Stimulated activated CD4-positive, alpha-beta T cell treated with anti-CD3 and anti-CD28 coated beads, Interleukin-4, amount 100 ng/mL, for 48 hours (primary cell): ENCODE results near the gene MTM1.

Experiments used
- DNase-seq, 2 donors: peaks; one replicate each; pipeline ENCODE4 v3.0.0-alpha.2; 2020; ENCODE audit warnings: low read depth in 2 of 2

MTM1 gene

GRCh38 chrX:150568320-150569154 lies at the start of gene MTM1:
Gene MTM1 (plus strand): TSS chrX:150568621. CDS start chrX:150592615, 23,994 bp downstream.
- DNase-seq: peak; percentile 79 to 87

- no peak for DNase-seq
Observed at GRCh38 chrX:150522494-150522893, 45.9 kb upstream of the MTM1 start.

GRCh38 chrX:150525061-150525919 lies 43.1 kb upstream of the MTM1 start:
- no peak for DNase-seq

- DNase-seq: no peak
Observed at GRCh38 chrX:150526692-150527091, 41.7 kb upstream of the MTM1 start.

- no peak for DNase-seq
Observed at GRCh38 chrX:150527108-150527507, 41.3 kb upstream of the MTM1 start.

GRCh38 chrX:150529587-150529986 lies 38.8 kb upstream of the MTM1 start:
- DNase-seq: no peak

- no peak for DNase-seq
Observed at GRCh38 chrX:150530821-150531220, 37.6 kb upstream of the MTM1 start.

- no peak for DNase-seq
Observed at GRCh38 chrX:150531467-150531866, 37.0 kb upstream of the MTM1 start.

GRCh38 chrX:150533863-150534262 lies 34.6 kb upstream of the MTM1 start:
- no peak for DNase-seq

GRCh38 chrX:150536455-150537116 lies 31.8 kb upstream of the MTM1 start:
- no peak for DNase-seq

- no peak for DNase-seq
Observed at GRCh38 chrX:150537851-150538250, 30.6 kb upstream of the MTM1 start.

- DNase-seq: no peak
Observed at GRCh38 chrX:150540965-150541364, 27.5 kb upstream of the MTM1 start.

- DNase-seq: no peak
Observed at GRCh38 chrX:150542846-150543229, 25.6 kb upstream of the MTM1 start.

GRCh38 chrX:150543230-150544155 lies 24.9 kb upstream of the MTM1 start:
- no peak for DNase-seq

- DNase-seq: no peak
Observed at GRCh38 chrX:150544222-150544787, 24.1 kb upstream of the MTM1 start.

GRCh38 chrX:150544835-150545770 lies 23.3 kb upstream of the MTM1 start:
- DNase-seq: no peak

GRCh38 chrX:150546711-150547153 lies 21.7 kb upstream of the MTM1 start:
- peak in 1 of 2 donors; percentile 13 for DNase-seq

GRCh38 chrX:150547375-150548115 lies 20.9 kb upstream of the MTM1 start:
- peak in 1 of 2 donors; percentile 4 for DNase-seq

- no peak for DNase-seq
Observed at GRCh38 chrX:150548251-150548650, 20.2 kb upstream of the MTM1 start.
